Right cardiac atrium (tissue), 5 donors: Measurements from ENCODE around the gene INO80B. TPM values are rescaled to one million over a fixed set of nuclear protein-coding genes. Genes with fewer than 3 reads are reported as not detected.

Source experiments
- ATAC-seq, 2 donors: fragments of 200-7000 bp; cut with Tn5 transposase; one replicate each; pipeline versions ENCODE4 v1.8.0 to v1.9.1; 2020; ENCODE audit warnings: moderate library complexity in 2 of 2, mild to moderate bottlenecking in 1 of 2
- DNase-seq, 3 donors: peaks; one replicate each; pipeline ENCODE4 v3.0.0-alpha.2; 2020
- H3K27ac ChIP-seq: one replicate; pipeline ENCODE4 v1.5.1; 2013; ENCODE audit warnings: mild to moderate bottlenecking, low read length, control low read depth, moderate library complexity
- H3K27me3 ChIP-seq: one replicate; pipeline ENCODE4 v1.6.1; 2013; ENCODE audit not compliant: control insufficient read depth, insufficient read depth
- H3K4me1 ChIP-seq: one replicate; pipeline ENCODE4 v1.6.1; 2013; ENCODE audit warnings: low read length; ENCODE audit not compliant: control insufficient read depth, insufficient read depth
- H3K4me3 ChIP-seq: one replicate; pipeline ENCODE4 v1.5.1; 2013; ENCODE audit warnings: low read length, control low read depth
- H3K9me3 ChIP-seq: one replicate; pipeline ENCODE4 v1.6.1; 2013; ENCODE audit warnings: low read length; ENCODE audit not compliant: control insufficient read depth
- WGBS: extraction: QIAGEN DNeasy Blood & Tissue Kit; methylation state at CpG from one replicate; pipeline ENCODE4 v1.1.7; 2013; 5-methylcytosine and 5-hydroxymethylcytosine counted together
- intact Hi-C, 4 donors: fragments of 100-400 bp; cut with DNase I; formaldehyde crosslinking; loops; one replicate each; pipeline versions ENCODE4 v1.11.0 to v1.14.0; 2022 to 2023
- polyA plus RNA-seq: library from polyadenylated mRNA; stranded (reverse); fragments of 200-250 nt; gene quantifications from one replicate; pipeline ENCODE4 v1.2.3, GENCODE V29; 2013
- total RNA-seq, 4 donors: library from RNA; stranded (reverse); fragmentation: NEBNext Ultra II Directional; extraction: Animal tissue kit (Norgen Biotek cat#: 25700); gene quantifications; one replicate each; pipeline ENCODE4 v1.2.1, GENCODE V29; 2021
- donor health status: healthy with polysubstance abuse.
- donor health status: DM: no; HTN: yes; CAD: no.
- donor health status: DM: no; HTN: no; CAD: no.
- donor health status: DM: no; HTN: yes; CAD: no; lungs with severe emphysema.
- donor health status: DM: yes; HTN: yes; CAD: no.

Gene INO80B
- total and polyA plus RNA-seq, 5 donors, result 16.8 to 22.9 (median 20.4) TPM

DNA sequence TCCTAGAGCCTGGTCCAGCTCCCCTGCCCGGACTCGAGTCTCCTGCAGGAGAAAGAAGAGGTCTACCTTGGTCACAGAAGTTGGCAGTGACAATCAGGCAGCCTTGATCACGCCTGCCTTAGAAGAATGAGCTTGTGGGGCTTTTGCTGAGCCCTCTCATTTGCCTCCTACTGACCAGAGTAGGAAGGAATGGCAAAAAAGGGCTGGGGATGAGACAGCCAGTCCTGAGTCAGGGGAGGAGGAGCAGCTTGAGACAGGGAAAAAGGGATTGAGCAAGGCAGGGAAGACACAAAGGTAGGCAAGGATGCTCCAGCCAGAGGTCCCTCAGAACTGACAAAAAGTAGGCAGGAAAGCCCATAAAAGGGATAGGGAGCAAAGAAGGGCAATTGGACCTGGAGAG lies 27.3 kb upstream of the INO80B start:
- intact Hi-C loops, result no loop called here
- Histone ChIP-seq H3K27me3 (no peaks in the 10 kb centered on the region), H3K27ac (no peak overlapping the region), H3K9me3 (no peaks in the 10 kb centered on the region), H3K4me3 (no peak overlapping the region), H3K4me1 (no peaks in the 10 kb centered on the region)
- DNase-seq, result no peak
- ATAC-seq, result no peak
- WGBS, result 82% methylated on average over 3 of the region's 3 CpGs

DNA sequence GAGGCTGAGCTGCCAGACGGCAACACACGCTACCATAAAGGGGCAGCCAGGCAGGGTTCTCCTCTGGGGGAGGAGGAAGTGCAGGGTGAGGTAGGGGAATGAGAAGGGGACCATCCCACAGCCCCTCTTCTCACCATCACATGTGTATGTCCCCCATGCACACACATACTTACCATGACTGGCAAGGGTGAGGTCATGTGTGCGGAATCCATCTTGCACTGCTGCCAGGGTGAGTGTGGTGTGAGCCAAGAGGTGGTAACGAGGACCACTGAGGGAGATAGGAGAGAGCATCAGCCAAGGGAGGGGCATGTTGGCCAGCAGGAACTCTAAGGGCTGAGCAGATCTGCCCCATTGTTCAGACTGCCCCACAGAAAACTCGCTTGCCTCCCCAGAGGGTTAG lies 26.2 kb upstream of the INO80B start:
- intact Hi-C loops, result no loop called here
- Histone ChIP-seq H3K4me1 (no peaks in the 10 kb centered on the region), H3K27ac (no peak overlapping the region), H3K9me3 (no peaks in the 10 kb centered on the region), H3K27me3 (no peaks in the 10 kb centered on the region), H3K4me3 (no peak overlapping the region)
- WGBS, result 72% methylated on average over 5 of the region's 5 CpGs
- ATAC-seq (no peak), DNase-seq (no peak)

DNA sequence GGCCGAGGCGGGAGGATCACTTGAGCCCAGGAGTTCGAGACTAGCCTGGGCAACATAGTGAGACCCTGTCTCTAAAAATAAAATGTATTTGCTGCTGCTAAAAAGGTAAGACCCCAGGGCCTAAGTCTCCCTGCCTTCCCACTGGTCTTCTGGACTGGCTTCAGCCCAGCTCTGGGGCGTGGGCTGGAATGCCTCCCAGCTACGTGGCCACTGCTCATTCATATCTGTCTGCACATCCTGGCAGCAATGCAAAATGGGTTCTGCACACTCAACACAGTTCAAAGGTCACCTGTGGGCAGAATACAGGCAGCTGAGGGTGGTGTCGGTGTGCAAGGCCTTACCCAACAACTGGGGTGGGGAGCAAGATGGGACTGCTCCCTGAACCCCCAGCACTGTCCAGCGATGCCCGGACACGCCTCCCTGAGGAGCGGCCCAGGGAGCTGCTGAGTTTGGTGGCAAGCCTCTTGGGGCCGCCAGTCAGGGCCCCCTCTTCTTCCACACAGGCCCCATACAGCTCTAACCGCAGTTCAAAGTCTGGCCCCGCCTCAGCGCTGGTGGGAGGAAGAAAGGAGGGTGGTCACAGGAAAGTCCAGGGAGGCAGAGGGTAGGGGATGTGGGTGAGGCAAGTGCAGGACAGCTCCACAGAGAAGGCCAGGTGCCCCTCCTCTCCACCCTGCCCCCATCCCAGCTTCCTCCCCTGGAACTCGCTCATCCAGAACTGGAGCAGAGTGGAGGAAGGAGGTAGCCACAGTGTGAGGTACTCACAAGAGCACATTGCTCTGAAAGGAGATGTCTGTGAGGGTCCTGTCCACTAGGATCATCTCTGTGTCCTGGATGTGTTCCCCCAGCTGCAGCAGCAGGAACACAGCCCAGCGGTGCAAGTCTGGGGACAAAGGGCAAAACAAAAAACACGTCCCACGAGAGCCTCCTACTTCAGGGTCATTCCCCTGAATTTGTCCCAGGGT lies 25.1 kb upstream of the INO80B start:
- Histone ChIP-seq H3K27ac (no peak overlapping the region), H3K4me3 (no peak overlapping the region), H3K4me1 (no peaks in the 10 kb centered on the region), H3K9me3 (no peaks in the 10 kb centered on the region), H3K27me3 (no peaks in the 10 kb centered on the region)
- 86% methylated on average over 18 of the region's 18 CpGs for WGBS
- intact Hi-C loops, result no loop called here
- DNase-seq, result no peak
- ATAC-seq, result no peak

DNA sequence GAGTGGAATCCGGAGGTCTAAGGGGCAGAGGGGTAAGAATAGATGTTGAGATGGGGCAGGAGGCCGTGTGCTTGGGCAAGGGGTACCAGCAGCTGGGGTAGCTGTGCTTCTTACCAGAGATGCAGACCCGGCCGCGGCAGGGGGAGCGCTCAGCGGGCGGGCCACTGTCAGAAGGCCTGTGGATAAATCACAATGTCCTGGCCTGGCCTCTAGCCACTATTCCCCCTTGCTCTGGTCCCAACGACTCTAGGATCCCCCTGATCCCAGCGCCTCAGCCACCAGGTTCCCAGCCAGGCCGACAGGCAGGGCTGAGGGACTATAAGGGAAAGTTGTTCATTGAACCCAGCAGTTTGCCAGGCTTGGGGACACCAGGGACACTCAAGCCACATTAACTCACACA lies 24.4 kb upstream of the INO80B start:
- Histone ChIP-seq H3K9me3 (no peaks in the 10 kb centered on the region), H3K4me3 (no peak overlapping the region), H3K27me3 (no peaks in the 10 kb centered on the region), H3K27ac (no peak overlapping the region), H3K4me1 (no peaks in the 10 kb centered on the region)
- ATAC-seq (no peak), DNase-seq (no peak)
- 86% methylated on average over 11 of the region's 11 CpGs for WGBS
- intact Hi-C loops, result no loop called here

DNA sequence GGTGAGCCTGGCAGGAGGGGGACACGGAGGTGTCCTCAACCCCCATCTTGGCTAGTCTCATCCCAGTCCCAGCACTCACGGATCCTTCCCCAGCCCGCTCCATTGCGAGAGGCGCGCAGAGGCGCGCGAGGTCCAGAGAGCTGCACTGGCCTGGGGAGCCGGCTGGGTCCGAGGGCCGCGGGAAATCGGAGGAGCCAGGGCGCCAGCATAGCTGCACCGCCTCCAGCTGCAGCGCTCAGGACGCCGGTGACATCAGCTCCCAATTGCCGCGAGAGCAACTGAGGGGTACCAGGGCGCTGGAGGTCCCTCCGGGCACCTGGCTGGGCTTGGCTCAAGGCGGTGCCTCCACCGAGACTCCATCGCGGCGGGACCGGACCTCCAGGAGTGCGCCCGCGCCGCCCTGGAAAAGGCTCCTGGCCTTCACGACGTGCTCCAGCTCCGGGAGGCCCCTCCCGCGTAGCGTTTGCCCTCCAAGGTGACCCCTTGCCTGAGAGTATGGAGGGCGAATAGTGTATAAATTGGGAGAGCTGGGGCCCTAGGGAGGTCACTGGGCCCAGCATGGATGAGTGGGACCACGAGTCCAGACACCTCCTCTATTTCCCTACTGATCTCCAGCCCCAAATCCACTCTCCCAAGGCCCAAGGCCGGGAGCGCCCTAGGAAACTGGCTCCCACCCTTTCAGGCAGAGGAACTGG lies 18.6 kb upstream of the INO80B start:
- H3K27ac ChIP-seq, result no peak overlapping the region
- peaks cover 2% of the 10 kb centered on the region for H3K4me1 ChIP-seq
- WGBS, result 70% methylated on average over 43 of the region's 43 CpGs
- no peak for ATAC-seq
- no peaks in the 10 kb centered on the region for H3K27me3 ChIP-seq
- peak in 1 of 3 donors; percentile 53 for DNase-seq
- intact Hi-C loops, result no loop called here
- no peak overlapping the region for H3K4me3 ChIP-seq
- no peaks in the 10 kb centered on the region for H3K9me3 ChIP-seq

DNA sequence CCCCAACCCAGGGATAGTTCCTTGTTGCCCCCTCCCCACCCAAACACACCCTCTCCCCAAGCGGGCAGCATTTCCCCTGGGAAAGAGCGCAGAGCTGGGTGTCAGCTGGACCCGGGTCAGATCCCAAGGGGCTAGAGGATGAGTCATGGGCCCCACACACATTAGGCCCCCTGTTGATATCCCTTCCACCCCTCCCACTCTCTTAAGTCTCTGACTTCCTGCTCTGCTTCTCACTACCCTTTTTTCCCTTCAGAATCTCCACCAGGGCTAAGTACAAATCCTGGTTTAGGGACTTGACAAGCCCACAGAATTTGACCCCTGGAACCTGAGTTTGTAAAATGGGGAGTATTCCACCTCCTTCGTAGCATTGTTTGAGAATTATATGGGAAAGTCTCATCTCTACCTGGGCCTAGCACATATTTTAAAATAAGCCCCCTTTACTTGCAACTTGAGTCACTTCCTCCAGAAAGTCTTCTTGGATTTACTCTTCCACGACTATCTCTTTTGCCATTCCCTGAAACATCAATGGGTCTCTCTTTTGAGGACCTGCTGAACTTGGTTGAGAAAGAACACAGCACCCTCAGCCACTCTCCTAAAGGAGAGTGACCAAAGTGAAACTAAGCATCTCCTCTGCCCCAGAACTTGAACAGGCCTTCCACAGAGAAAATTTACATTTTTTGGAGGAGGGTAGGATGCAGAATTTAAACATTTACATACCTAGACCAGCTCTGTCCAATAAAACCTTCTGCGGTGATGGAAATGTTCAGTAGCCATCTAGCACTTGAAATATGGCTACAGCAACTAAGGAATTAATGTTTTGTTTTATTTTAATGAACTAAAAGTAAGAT lies 17.8 kb upstream of the INO80B start:
- peaks cover 2% of the 10 kb centered on the region for H3K4me1 ChIP-seq
- DNase-seq (peak in 1 of 3 donors; percentile 41), ATAC-seq (no peak)
- intact Hi-C loops, result no loop called here
- WGBS, result 65% methylated on average over 6 of the region's 6 CpGs
- no peak overlapping the region for H3K27ac ChIP-seq
- no peaks in the 10 kb centered on the region for H3K9me3 ChIP-seq
- H3K4me3 ChIP-seq, result no peak overlapping the region
- no peaks in the 10 kb centered on the region for H3K27me3 ChIP-seq

DNA sequence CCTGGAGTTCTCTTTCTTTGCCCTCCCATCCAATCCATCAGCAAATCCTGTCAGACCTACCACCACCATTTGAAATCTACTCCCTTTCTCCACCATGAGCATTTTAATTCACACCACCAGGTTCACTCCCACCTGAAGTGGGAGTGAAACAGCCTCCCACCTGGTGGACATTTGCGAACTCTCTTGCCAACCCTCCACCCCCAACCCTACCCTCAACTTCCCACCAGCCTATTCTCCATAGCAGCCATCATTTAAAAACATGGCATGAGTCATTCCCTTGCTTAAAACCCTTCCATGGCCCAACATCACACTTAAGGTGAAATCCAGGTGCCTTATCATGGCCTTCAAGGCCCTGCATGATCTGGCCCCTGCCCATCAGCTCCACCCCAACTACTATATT lies 16.6 kb upstream of the INO80B start:
- intact Hi-C loops, result no loop called here

DNA sequence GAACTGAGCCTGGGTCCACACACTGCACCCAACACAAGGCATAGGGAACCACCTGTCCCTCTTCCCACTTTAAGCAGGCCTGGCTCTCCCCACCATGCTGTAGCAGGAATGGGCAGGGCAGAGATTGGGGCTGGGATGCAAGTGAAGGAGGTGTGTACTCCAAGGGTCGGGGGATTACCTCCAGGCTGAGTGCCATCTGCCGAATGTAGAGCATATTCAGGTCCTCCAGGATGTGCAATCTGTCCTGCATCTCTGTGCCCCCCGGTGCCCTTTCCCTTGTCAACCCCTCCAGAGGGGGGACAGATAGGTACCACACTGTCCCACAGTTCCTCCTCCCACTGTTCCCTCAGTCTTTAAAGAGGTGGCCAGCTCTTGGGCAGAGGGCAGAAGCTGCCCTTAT lies 15.5 kb upstream of the INO80B start:
- intact Hi-C loops, result no loop called here
- peak overlapping the region; percentile 18 for H3K27ac ChIP-seq
- no peaks in the 10 kb centered on the region for H3K27me3 ChIP-seq
- peak in 1 of 3 donors; percentile 51 for DNase-seq
- H3K9me3 ChIP-seq, result no peaks in the 10 kb centered on the region
- peaks cover 2% of the 10 kb centered on the region for H3K4me1 ChIP-seq
- 18% methylated on average over 3 of the region's 3 CpGs for WGBS
- no peak for ATAC-seq
- H3K4me3 ChIP-seq, result peak overlapping the region; percentile 16

More for the DNA sequence above, 16.6 kb upstream of the INO80B start:
- Histone ChIP-seq H3K4me3 (no peak overlapping the region), H3K9me3 (no peaks in the 10 kb centered on the region), H3K4me1 (peaks cover 2% of the 10 kb centered on the region), H3K27me3 (no peaks in the 10 kb centered on the region), H3K27ac (no peak overlapping the region)
- ATAC-seq (no peak), DNase-seq (no peak)
- 95% methylated on average over 1 of the region's 1 CpG for WGBS

DNA sequence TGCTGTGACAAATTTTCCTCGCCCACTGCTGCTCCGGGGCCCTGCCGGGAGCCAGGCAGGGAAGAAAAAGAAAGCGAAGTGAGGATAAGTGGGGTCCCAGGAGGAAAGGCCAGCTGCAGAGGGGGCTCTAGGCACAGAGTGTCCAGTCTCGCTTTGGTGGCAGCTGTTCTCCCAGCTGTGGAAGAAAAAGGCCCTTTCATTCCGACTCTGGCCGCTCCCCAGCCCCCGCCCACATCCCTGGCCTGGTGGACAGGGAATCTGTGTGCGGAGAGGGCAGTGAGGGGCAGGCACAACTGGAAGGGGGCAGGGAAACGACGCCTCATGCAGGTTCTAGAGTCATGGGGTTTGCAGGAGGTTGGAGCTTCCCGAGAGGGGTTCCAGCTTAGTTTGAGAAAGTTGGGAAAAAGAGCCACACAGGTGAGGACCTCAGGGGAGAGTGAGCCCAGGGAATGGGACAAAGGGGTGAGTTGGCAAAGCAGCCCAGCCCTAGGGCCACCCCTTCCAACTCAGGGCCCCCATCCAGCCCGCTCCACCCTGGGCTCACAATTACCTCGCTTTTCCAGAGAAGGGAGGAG lies 15.0 kb upstream of the INO80B start:
- intact Hi-C loops, result no loop called here
- no peaks in the 10 kb centered on the region for H3K9me3 ChIP-seq
- peaks cover 2% of the 10 kb centered on the region for H3K4me1 ChIP-seq
- DNase-seq, result peak; percentile 91 to 95 (median 95)
- peak overlapping the region; percentile 16 for H3K4me3 ChIP-seq
- 6% methylated on average over 14 of the region's 14 CpGs for WGBS
- ATAC-seq, result peak; percentile 71 to 75
- peak overlapping the region; percentile 89 for H3K27ac ChIP-seq
- H3K27me3 ChIP-seq, result no peaks in the 10 kb centered on the region

DNA sequence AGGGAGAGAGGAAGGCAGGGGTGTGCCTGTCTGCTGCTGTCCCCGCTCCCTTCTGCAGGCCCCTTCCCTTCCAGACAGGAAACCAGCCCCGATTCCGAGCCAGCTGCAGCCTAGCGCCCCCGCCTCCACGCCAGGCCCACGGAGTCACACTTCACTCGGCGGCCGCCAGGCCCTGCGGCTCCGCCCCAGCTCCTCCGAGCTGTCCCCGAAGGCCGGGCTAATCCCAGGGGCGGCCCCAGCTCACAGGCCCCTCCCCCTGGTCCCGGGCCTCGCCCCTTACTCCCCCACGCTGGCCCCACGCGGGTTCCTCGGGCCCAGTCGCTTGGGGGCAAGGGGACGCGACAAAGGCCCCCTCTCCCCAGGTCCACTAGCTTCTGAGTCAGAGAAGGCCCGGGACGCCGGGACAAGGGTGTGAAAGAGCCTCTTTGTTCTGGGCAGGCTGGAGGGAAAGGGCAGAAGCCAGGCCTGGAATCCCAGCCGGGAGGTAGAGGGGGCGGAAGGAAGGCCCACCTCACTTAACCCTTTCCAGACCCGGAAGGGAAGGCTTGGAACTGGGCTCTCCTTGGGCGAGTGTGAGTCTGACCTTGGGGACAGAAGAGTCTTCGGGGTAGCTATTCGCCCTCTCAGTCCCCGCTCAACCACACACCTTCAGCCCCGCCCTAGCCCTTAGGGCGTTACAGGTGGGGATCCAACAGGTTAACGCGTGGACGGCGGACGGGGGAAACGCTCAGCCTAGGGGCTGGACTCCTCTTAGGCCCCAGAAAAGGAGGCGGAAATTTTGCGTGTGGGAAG lies 14.3 kb upstream of the INO80B start:
- 7% methylated on average over 45 of the region's 45 CpGs for WGBS
- intact Hi-C loops, result no loop called here
- H3K27ac ChIP-seq, result peak overlapping the region; percentile 89
- peaks cover 2% of the 10 kb centered on the region for H3K4me1 ChIP-seq
- ATAC-seq, result peak; percentile 95
- DNase-seq, result peak; percentile 94 to 97 (median 97)
- no peaks in the 10 kb centered on the region for H3K9me3 ChIP-seq
- H3K27me3 ChIP-seq, result no peaks in the 10 kb centered on the region
- peak overlapping the region; percentile 16 for H3K4me3 ChIP-seq
